SW480 (cell line): Measurements from ENCODE around the gene PLAU.
"Not testable (repeated sequence)": the region's sequence is repeated elsewhere in the genome, so short reads cannot be mapped to it uniquely, and the experiment has no call there.

Experiments used
- DNase-seq: peaks from one replicate; pipeline ENCODE4 v3.0.0-alpha.2; 2016; ENCODE audit warnings: low spot score

The PLAU gene

GRCh38 chr10:73876971-73877370, 34.0 kb upstream of the PLAU start:
- no peak for DNase-seq

- DNase-seq: no peak
Observed at GRCh38 chr10:73877533-73878160, 33.3 kb upstream of the PLAU start.

GRCh38 chr10:73878365-73878764, 32.6 kb upstream of the PLAU start:
- DNase-seq: no peak

- DNase-seq: peak; percentile 83
Observed at GRCh38 chr10:73879296-73880173, 31.4 kb upstream of the PLAU start.

GRCh38 chr10:73881221-73881919, 29.6 kb upstream of the PLAU start:
- DNase-seq: no peak

GRCh38 chr10:73884017-73884416, 26.9 kb upstream of the PLAU start:
- DNase-seq: no peak

GRCh38 chr10:73886085-73886529, 24.8 kb upstream of the PLAU start:
- peak; percentile 71 for DNase-seq

GRCh38 chr10:73886661-73887293, 24.2 kb upstream of the PLAU start:
- no peak for DNase-seq

- peak; percentile 62 for DNase-seq
Observed at GRCh38 chr10:73887294-73888039, 23.5 kb upstream of the PLAU start.

GRCh38 chr10:73888514-73888913, 22.4 kb upstream of the PLAU start:
- DNase-seq: no peak

GRCh38 chr10:73889014-73889413, 21.9 kb upstream of the PLAU start:
- DNase-seq: peak; percentile 77

GRCh38 chr10:73889416-73889815, 21.5 kb upstream of the PLAU start:
- DNase-seq: not testable (repeated sequence)

GRCh38 chr10:73890261-73890660, 20.7 kb upstream of the PLAU start:
- no peak for DNase-seq

GRCh38 chr10:73890830-73891229, 20.1 kb upstream of the PLAU start:
- DNase-seq: not testable (repeated sequence)

GRCh38 chr10:73891540-73891939, 19.4 kb upstream of the PLAU start:
- DNase-seq: no peak

GRCh38 chr10:73892310-73893030, 18.5 kb upstream of the PLAU start:
- DNase-seq: no peak

GRCh38 chr10:73893426-73893825, 17.5 kb upstream of the PLAU start:
- DNase-seq: no peak

GRCh38 chr10:73894245-73894971, 16.5 kb upstream of the PLAU start:
- no peak for DNase-seq

GRCh38 chr10:73895381-73895780, 15.6 kb upstream of the PLAU start:
- not testable (repeated sequence) for DNase-seq

- DNase-seq: no peak
Observed at GRCh38 chr10:73897693-73898092, 13.2 kb upstream of the PLAU start.
